ENCODE data around the gene APBB2.
"Not testable (repeated sequence)": the region's sequence is repeated elsewhere in the genome, so short reads cannot be mapped to it uniquely, and the experiment has no call there.

Gene APBB2

GRCh38 chr4:40840985-40841571 is 373.3 kb downstream of the APBB2 start:
- DNase-seq, result peak; percentile 54 to 76

GRCh38 chr4:40840255-40840984 is 373.9 kb downstream of the APBB2 start:
- no peak for DNase-seq

- no peak for DNase-seq
These were observed 375.6 kb downstream of the APBB2 start for GRCh38 chr4:40838742-40839141.

- DNase-seq, result no peak
These were observed 377.1 kb downstream of the APBB2 start for GRCh38 chr4:40837094-40837870.

GRCh38 chr4:40833212-40833611 is 381.1 kb downstream of the APBB2 start:
- no peak for DNase-seq

GRCh38 chr4:40832175-40832574 is 382.2 kb downstream of the APBB2 start:
- no peak for DNase-seq

GRCh38 chr4:40831146-40831907 is 383.0 kb downstream of the APBB2 start:
- no peak for DNase-seq

GRCh38 chr4:40829586-40829985 is 384.8 kb downstream of the APBB2 start:
- DNase-seq, result no peak

- no peak for DNase-seq
These were observed 385.7 kb downstream of the APBB2 start for GRCh38 chr4:40828661-40829060.

- DNase-seq, result no peak
These were observed 386.6 kb downstream of the APBB2 start for GRCh38 chr4:40827758-40828157.

GRCh38 chr4:40826821-40827220 is 387.5 kb downstream of the APBB2 start:
- DNase-seq, result no peak

- DNase-seq, result no peak
These were observed 389.1 kb downstream of the APBB2 start for GRCh38 chr4:40825014-40825838.

GRCh38 chr4:40822420-40823166 is 391.7 kb downstream of the APBB2 start:
- no peak for DNase-seq

- DNase-seq, result no peak
These were observed 394.2 kb downstream of the APBB2 start for GRCh38 chr4:40820101-40820500.

GRCh38 chr4:40817157-40817556 is 397.2 kb downstream of the APBB2 start:
- not testable (repeated sequence) for DNase-seq

GRCh38 chr4:40812856-40813255 is 401.5 kb downstream of the APBB2 start:
- no peak for DNase-seq

- DNase-seq, result peak in 1 of 2 donors; percentile 26
These were observed 402.0 kb downstream of the APBB2 start for GRCh38 chr4:40812386-40812785.

- peak in 1 of 2 donors; percentile 38 for DNase-seq
These were observed 402.4 kb downstream of the APBB2 start for GRCh38 chr4:40811956-40812355.

GRCh38 chr4:40808926-40809457 is 405.4 kb downstream of the APBB2 start:
- DNase-seq, result no peak

GRCh38 chr4:40804598-40804997 is 409.7 kb downstream of the APBB2 start:
- no peak for DNase-seq

GRCh38 chr4:40800064-40800463 is 414.3 kb downstream of the APBB2 start:
- DNase-seq, result no peak
